WTC11 (cell line): ENCODE results near the gene RPS21.

ENCODE experiments used
- ARID4B ChIP-seq: sonication (generic); formaldehyde crosslinking; IDR thresholded peaks from 2 replicates; pipeline ENCODE4 v1.8.0; 2023; ENCODE audit warnings: missing genetic modification reagents, mild to moderate bottlenecking, borderline replicate concordance
- ATF3 ChIP-seq: sonication (generic); formaldehyde crosslinking; conservative IDR thresholded peaks from 2 replicates; pipeline ENCODE4 v1.8.1; 2022; ENCODE audit warnings: mild to moderate bottlenecking, missing genetic modification reagents
- CREM ChIP-seq: sonication (generic); formaldehyde crosslinking; IDR thresholded peaks from 2 replicates; pipeline ENCODE4 v1.8.1; 2022; ENCODE audit warnings: mild to moderate bottlenecking, missing genetic modification reagents, moderate library complexity
- CTCF ChIP-seq: fragments of 200-600 bp; IDR thresholded peaks from 2 replicates; pipeline ENCODE4 v1.8.0; 2022; ENCODE audit warnings: antibody characterized with exemption
- FOXJ3 ChIP-seq: sonication (generic); formaldehyde crosslinking; IDR thresholded peaks from 2 replicates; pipeline ENCODE4 v1.9.0; 2021; ENCODE audit warnings: missing genetic modification reagents, mild to moderate bottlenecking, borderline replicate concordance
- SP1 ChIP-seq: sonication (generic); formaldehyde crosslinking; conservative IDR thresholded peaks from 2 replicates; pipeline ENCODE4 v1.8.1; 2022; ENCODE audit warnings: missing genetic modification reagents
- USF1 ChIP-seq: sonication (generic); formaldehyde crosslinking; IDR thresholded peaks from 2 replicates; pipeline ENCODE4 v1.8.0; 2022; ENCODE audit warnings: mild to moderate bottlenecking, missing genetic modification reagents
- USF2 ChIP-seq: sonication (generic); formaldehyde crosslinking; IDR thresholded peaks from 2 replicates; pipeline ENCODE4 v1.8.1; 2023; ENCODE audit warnings: mild to moderate bottlenecking, missing genetic modification reagents, moderate library complexity
- ZNF121 ChIP-seq: sonication (generic); formaldehyde crosslinking; IDR thresholded peaks from 2 replicates; pipeline ENCODE4 v1.8.0; 2023; ENCODE audit warnings: missing genetic modification reagents
- ZNF317 ChIP-seq: sonication (generic); formaldehyde crosslinking; IDR thresholded peaks from 2 replicates; pipeline ENCODE4 v1.8.1; 2023; ENCODE audit warnings: low read depth, mild to moderate bottlenecking, moderate library complexity, missing genetic modification reagents, borderline replicate concordance
- ZNF512 ChIP-seq: sonication (generic); formaldehyde crosslinking; IDR thresholded peaks from 2 replicates; pipeline ENCODE4 v1.8.1; 2022; ENCODE audit warnings: missing genetic modification reagents, borderline replicate concordance
- TF ChIP-seq, protein P1 (sequence below): sonication (generic); formaldehyde crosslinking; IDR thresholded peaks from 2 replicates; pipeline ENCODE4 v1.8.0; 2022; ENCODE audit warnings: mild to moderate bottlenecking, missing genetic modification reagents
- TF ChIP-seq, protein P2 (sequence below): sonication (generic); formaldehyde crosslinking; IDR thresholded peaks from 2 replicates; pipeline ENCODE4 v1.8.1; 2023; ENCODE audit warnings: mild to moderate bottlenecking, missing genetic modification reagents
- TF ChIP-seq, protein P3 (sequence below): sonication (generic); formaldehyde crosslinking; IDR thresholded peaks from 2 replicates; pipeline ENCODE4 v1.8.0; 2022; ENCODE audit warnings: mild to moderate bottlenecking, missing genetic modification reagents

DNA sequence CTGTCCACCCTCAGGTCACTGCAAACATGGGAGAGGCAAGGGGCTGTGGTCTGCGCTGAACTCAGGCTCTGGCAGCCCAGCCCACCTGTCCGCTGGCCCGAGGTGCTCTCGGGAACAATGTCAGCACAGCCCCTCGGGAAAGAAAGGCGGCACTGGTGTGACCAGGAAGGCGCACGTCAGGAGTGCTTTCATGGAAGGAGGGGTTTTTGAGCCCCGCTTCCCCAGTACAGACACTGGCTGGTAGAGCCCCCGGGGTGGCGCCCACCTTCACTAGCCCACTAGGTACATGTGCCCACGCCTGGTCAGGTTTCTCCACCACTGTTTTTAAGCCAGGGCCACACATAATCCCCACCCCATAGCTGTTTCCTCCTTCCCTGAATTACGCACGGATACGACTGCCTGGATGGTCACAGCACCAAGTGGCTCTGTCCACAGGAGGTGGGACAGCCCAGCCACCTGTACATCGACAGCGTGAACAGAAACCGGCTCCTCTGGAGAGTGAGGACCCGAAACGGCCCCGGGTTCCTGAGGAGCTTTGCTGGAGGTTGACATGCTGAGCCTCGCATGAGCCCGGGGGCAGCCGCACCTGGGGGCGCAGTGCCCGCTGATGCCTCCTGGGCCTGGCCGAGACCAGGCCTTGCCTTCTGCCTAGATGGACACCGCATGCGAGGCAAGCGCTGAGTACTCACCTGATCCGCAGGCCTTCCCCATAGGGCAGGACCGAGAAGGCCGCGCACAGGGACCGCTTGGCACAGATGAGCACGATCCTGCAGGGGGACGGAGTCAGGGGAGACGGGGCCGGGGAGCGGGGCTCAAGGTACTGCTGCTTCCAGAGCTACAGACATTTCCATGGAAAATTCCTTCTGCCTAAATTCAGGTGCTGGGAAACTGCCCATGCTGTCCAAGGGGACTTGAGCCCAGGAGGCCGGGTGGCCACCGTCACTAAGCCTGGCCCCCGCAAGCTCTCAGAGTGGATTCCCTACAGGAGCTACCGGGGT lies 7.6 kb downstream of the RPS21 start:
- TF ChIP-seq CREM (CRISPR knock-in tag), result no peak
- no peak for TF ChIP-seq CTCF
- TF ChIP-seq ZNF317, result no peak
- TF ChIP-seq, protein P1, sequence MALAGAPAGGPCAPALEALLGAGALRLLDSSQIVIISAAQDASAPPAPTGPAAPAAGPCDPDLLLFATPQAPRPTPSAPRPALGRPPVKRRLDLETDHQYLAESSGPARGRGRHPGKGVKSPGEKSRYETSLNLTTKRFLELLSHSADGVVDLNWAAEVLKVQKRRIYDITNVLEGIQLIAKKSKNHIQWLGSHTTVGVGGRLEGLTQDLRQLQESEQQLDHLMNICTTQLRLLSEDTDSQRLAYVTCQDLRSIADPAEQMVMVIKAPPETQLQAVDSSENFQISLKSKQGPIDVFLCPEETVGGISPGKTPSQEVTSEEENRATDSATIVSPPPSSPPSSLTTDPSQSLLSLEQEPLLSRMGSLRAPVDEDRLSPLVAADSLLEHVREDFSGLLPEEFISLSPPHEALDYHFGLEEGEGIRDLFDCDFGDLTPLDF, result no peak
- no peak for TF ChIP-seq FOXJ3
- TF ChIP-seq USF2 (CRISPR knock-in tag), result no peak
- TF ChIP-seq ZNF512 (CRISPR knock-in tag), result no peak
- TF ChIP-seq ARID4B (CRISPR knock-in tag), result no peak
- TF ChIP-seq, protein P2, sequence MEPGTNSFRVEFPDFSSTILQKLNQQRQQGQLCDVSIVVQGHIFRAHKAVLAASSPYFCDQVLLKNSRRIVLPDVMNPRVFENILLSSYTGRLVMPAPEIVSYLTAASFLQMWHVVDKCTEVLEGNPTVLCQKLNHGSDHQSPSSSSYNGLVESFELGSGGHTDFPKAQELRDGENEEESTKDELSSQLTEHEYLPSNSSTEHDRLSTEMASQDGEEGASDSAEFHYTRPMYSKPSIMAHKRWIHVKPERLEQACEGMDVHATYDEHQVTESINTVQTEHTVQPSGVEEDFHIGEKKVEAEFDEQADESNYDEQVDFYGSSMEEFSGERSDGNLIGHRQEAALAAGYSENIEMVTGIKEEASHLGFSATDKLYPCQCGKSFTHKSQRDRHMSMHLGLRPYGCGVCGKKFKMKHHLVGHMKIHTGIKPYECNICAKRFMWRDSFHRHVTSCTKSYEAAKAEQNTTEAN (CRISPR knock-in tag), result no peak
- TF ChIP-seq, protein P3, sequence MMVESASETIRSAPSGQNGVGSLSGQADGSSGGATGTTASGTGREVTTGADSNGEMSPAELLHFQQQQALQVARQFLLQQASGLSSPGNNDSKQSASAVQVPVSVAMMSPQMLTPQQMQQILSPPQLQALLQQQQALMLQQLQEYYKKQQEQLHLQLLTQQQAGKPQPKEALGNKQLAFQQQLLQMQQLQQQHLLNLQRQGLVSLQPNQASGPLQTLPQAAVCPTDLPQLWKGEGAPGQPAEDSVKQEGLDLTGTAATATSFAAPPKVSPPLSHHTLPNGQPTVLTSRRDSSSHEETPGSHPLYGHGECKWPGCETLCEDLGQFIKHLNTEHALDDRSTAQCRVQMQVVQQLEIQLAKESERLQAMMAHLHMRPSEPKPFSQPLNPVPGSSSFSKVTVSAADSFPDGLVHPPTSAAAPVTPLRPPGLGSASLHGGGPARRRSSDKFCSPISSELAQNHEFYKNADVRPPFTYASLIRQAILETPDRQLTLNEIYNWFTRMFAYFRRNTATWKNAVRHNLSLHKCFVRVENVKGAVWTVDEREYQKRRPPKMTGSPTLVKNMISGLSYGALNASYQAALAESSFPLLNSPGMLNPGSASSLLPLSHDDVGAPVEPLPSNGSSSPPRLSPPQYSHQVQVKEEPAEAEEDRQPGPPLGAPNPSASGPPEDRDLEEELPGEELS (CRISPR knock-in tag), result no peak
- TF ChIP-seq ATF3, result no peak
- TF ChIP-seq SP1 (CRISPR knock-in tag), result no peak
- TF ChIP-seq USF1 (CRISPR knock-in tag), result no peak
- no peak for TF ChIP-seq ZNF121 (CRISPR knock-in tag)
